Uterus (tissue), 2 donors: ENCODE results near the gene PRSS22.

ENCODE experiments used
- POLR2A ChIP-seq, 2 donors: fragments of 450-650 bp; IDR thresholded peaks; one replicate each; pipeline ENCODE4 v1.6.1; 2016; ENCODE audit warnings: antibody characterized with exemption in 2 of 2, mild to moderate bottlenecking in 1 of 2, moderate library complexity in 1 of 2
- TF ChIP-seq, protein P1 (sequence below), 4 experiments: fragments of 200-600 bp in 2 of 4; fragments of 450-650 bp in 2 of 4; sonication (generic) in 2 of 4; IDR thresholded peaks; one replicate each; pipeline ENCODE4 v1.5.1; 2016 to 2019; ENCODE audit warnings: antibody characterized with exemption in 4 of 4, mild to moderate bottlenecking in 2 of 4, moderate library complexity in 1 of 4

DNA sequence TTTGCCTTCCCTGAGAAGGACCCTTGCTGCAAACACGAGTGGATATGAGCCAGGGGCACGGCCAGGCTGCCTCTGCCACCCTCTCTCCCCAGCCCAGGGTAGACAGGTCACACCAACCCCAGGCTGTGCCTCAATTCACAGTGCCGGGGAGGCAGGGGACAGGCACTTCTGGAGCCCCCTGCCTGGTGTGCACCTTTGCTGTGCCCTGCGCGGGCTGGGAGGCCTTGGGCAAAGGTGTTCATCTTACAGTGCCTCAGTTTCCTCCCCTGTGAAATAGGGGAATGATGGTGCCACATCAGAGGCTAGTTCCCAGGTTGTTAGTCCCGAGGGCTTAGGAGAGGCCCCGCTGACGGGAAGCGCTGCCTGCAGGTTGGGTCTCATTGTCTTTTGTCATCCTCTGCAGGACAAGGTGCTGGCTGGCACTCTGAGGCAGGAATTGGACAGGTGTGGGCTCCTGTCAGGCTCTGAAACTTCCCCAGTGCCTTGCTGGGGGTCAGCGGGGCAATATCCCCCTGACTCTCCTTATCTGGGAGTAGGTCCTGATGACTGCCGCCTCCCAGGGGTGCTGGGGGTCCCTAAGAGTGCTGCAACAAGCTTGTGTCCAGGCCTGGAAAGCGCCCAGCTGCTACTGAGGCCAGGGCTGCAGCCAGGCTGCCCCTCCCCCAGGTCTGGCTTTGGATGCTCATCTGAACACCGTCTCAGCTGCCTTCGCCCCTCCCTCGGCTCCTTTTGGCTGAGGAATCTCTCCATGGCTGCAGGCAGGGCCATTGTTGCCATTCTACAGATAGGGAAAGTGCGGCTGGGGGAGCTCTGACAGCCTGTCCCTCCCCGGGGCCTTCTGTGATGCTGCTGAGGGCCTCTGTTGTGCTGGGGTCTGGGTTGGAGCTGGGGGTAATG, 37.8 kb downstream of the PRSS22 start:
- no peak for TF ChIP-seq POLR2A (IDR thresholded peaks at IDR 0.05)
- TF ChIP-seq, protein P1, sequence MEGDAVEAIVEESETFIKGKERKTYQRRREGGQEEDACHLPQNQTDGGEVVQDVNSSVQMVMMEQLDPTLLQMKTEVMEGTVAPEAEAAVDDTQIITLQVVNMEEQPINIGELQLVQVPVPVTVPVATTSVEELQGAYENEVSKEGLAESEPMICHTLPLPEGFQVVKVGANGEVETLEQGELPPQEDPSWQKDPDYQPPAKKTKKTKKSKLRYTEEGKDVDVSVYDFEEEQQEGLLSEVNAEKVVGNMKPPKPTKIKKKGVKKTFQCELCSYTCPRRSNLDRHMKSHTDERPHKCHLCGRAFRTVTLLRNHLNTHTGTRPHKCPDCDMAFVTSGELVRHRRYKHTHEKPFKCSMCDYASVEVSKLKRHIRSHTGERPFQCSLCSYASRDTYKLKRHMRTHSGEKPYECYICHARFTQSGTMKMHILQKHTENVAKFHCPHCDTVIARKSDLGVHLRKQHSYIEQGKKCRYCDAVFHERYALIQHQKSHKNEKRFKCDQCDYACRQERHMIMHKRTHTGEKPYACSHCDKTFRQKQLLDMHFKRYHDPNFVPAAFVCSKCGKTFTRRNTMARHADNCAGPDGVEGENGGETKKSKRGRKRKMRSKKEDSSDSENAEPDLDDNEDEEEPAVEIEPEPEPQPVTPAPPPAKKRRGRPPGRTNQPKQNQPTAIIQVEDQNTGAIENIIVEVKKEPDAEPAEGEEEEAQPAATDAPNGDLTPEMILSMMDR (IDR thresholded peaks at IDR 0.05) = no peak
